Astrocyte of the spinal cord (primary cell): Measurements from ENCODE around the gene KLK10.

Source experiments
- DNase-seq: peaks from one replicate; pipeline ENCODE4 v3.0.0; 2011; ENCODE audit warnings: low read depth, low spot score
- H3K4me3 ChIP-seq: 2 replicates; pipeline ENCODE4 v1.5.1; 2011; ENCODE audit warnings: low read depth, mild to moderate bottlenecking, low read length, moderate library complexity
- CTCF ChIP-seq: IDR thresholded peaks from 2 replicates; pipeline ENCODE4 v1.5.1; 2012; ENCODE audit warnings: low read depth, mild to moderate bottlenecking, low read length, inconsistent platforms
- in situ Hi-C: cut with HindIII; loops from 2 replicates; pipeline ENCODE4 v1.10.0; 2017; ENCODE audit warnings: low sequenced_read_pairs

KLK10 gene

GRCh38 chr19:50982186-50982585 lies 37.3 kb downstream of the KLK10 start:
- DNase-seq = no peak
- no peak overlapping the region for H3K4me3 ChIP-seq
- TF ChIP-seq CTCF = no peak
- in situ Hi-C loops = no loop called here

DNA sequence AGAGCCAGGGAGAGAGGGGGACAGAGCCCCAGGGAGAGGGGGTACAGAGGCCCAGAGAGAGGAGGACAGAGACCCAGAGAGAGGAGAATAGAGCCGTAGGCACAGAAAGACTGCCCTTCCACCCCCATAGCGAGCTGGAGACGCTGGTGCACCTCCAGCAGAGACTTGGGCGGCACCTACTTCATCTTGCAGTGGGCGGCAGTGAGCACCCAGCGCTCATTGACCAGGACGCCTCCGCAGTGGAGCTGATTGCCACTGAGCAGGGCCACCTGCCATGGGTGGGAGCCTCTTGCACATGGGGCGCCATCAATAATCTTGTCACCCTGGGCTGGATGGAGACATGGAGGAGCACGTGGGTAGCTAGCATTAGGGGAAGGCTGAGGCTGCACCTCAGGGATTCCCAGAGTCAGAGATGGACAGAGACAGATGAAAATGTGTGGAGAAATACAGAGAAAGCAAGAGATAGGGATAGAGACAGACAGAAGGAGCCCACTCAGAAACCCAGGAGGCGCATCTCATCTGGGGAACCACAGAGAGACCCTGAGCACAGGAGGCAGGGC lies 37.8 kb downstream of the KLK10 start:
- no peak for TF ChIP-seq CTCF
- H3K4me3 ChIP-seq = no peak overlapping the region
- DNase-seq = no peak
- in situ Hi-C loops = no loop called here

DNA sequence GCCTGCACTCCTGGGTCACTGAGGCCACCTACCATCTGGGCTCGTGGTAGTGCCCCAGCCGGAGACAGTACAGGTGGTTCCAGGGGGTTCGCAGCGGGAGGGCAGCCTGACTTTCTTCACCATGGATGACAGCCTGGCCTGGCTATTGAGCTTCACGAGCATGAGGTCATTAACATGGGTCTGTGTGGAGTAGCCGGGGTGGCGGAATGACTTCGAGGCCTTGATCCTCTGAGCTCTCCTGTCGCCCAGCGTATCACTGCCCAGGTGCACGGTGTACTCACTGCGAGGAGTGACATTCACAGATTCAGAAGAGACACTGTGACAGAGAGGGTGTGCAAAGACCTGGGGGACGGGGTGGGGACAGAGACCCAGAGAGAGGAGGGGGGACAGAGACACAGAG lies 39.3 kb downstream of the KLK10 start:
- in situ Hi-C loops = no loop called here
- DNase-seq = no peak
- TF ChIP-seq CTCF = no peak
- no peak overlapping the region for H3K4me3 ChIP-seq

- no peak for DNase-seq
- H3K4me3 ChIP-seq = no peak overlapping the region
- in situ Hi-C loops = no loop called here
- no peak for TF ChIP-seq CTCF
Measured at GRCh38 chr19:50979758-50980157, 39.8 kb downstream of the KLK10 start.

- in situ Hi-C loops = no loop called here
- H3K4me3 ChIP-seq = no peak overlapping the region
- no peak for DNase-seq
- no peak for TF ChIP-seq CTCF
Measured at GRCh38 chr19:50978772-50979390, 40.6 kb downstream of the KLK10 start.

DNA sequence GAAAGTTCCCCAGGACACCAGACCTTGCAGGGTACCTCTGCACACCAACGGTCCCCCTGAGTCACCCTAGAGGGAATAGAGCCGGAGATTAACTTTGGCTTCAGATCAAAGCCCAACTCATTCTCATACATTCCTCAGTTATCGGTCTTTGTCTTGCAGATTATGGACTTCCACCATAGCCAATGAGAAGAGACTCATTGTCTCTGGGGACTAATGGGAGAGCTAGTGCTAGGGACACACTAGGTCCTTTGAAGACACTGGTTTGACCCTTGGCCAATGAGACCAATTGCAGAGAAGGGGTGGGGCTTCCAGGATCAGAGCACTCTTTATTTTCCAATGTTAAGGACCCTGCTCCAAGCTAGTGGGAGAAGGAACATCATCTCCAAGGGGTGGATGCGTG lies 41.9 kb downstream of the KLK10 start:
- TF ChIP-seq CTCF = no peak
- in situ Hi-C loops = no loop called here
- no peak for DNase-seq
- no peak overlapping the region for H3K4me3 ChIP-seq
